CD4-positive, alpha-beta T cell treated with Interleukin-6 for 4 hours (primary cell): ENCODE results near the gene ATAD3C.
"Not testable (repeated sequence)": the region's sequence is repeated elsewhere in the genome, so short reads cannot be mapped to it uniquely, and the experiment has no call there.

Source experiments
- DNase-seq: peaks from one replicate; pipeline ENCODE4 v3.0.0-alpha.2; 2020; ENCODE audit warnings: mixed read lengths

The ATAD3C gene

GRCh38 chr1:1432274-1432950 is 17.1 kb upstream of the ATAD3C start:
- DNase-seq, result no peak

- no peak for DNase-seq
These were observed 16.3 kb upstream of the ATAD3C start for GRCh38 chr1:1432951-1433803.

- DNase-seq, result no peak
These were observed 15.7 kb upstream of the ATAD3C start for GRCh38 chr1:1433804-1434130.

GRCh38 chr1:1434131-1434823 is 15.2 kb upstream of the ATAD3C start:
- no peak for DNase-seq

GRCh38 chr1:1434824-1435105 is 14.7 kb upstream of the ATAD3C start:
- no peak for DNase-seq

GRCh38 chr1:1435106-1435903 is 14.2 kb upstream of the ATAD3C start, which contains the start of gene VWA1:
TSS of gene VWA1 (plus strand) at chr1:1435690. CDS start at chr1:1435749, 59 bp downstream.
- peak; percentile 62 for DNase-seq

- no peak for DNase-seq
These were observed 13.4 kb upstream of the ATAD3C start for GRCh38 chr1:1435911-1436629.

GRCh38 chr1:1436630-1437032 is 12.9 kb upstream of the ATAD3C start:
- no peak for DNase-seq

- DNase-seq, result no peak
These were observed 12.2 kb upstream of the ATAD3C start for GRCh38 chr1:1437033-1437903.

GRCh38 chr1:1437904-1438376 is 11.5 kb upstream of the ATAD3C start:
- DNase-seq, result no peak

- DNase-seq, result no peak
These were observed 10.7 kb upstream of the ATAD3C start for GRCh38 chr1:1438531-1439381.

GRCh38 chr1:1439546-1440261 is 9.8 kb upstream of the ATAD3C start:
- DNase-seq, result no peak

- DNase-seq, result no peak
These were observed 9.1 kb upstream of the ATAD3C start for GRCh38 chr1:1440262-1441001.

- DNase-seq, result peak; percentile 69
These were observed 8.2 kb upstream of the ATAD3C start for GRCh38 chr1:1441002-1441888.

GRCh38 chr1:1442069-1442770 is 7.3 kb upstream of the ATAD3C start:
- no peak for DNase-seq

- not testable (repeated sequence) for DNase-seq
These were observed 2.9 kb upstream of the ATAD3C start for GRCh38 chr1:1446631-1447030.

GRCh38 chr1:1450616-1451015 is 1.1 kb downstream of the ATAD3C start:
- not testable (repeated sequence) for DNase-seq
